Left hindlimb (tissue), 1 donor: ENCODE measurements around the gene KCNH6.

ENCODE experiments used
- DNase-seq: peaks from one replicate; pipeline ENCODE4 v3.0.0-alpha.2; 2018

KCNH6 gene

DNA sequence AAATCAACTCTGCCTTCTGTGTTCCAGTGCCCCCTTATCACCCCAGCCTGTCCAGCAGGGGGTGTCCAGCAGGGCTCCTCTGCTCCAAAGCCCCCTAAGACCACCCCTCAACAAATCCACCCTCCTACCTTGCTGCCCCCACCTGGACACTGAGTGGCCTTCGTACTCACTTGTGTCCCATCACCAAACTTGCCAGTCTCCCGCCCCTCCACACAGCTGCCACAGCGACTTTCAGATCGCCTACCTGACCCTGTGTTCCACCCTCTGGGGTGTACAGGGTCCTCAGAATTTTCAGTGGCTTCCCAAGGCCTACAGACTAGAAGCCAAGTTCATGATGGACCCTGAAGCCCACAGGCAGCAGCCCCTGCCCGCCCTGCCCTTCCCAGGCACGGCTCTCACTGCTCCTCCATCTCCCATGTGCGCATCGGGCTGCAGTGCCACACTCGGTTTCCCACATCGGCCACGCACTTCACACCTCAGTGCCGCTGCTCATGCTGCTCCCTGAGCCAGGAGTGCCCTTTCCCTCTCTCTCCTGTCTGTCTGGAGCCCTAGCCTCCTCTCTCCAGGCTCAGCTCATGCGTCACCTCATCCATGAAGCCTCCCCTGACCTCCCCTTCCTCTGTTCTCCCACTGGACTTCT lies 11.8 kb downstream of the KCNH6 start:
- no peak for DNase-seq

DNA sequence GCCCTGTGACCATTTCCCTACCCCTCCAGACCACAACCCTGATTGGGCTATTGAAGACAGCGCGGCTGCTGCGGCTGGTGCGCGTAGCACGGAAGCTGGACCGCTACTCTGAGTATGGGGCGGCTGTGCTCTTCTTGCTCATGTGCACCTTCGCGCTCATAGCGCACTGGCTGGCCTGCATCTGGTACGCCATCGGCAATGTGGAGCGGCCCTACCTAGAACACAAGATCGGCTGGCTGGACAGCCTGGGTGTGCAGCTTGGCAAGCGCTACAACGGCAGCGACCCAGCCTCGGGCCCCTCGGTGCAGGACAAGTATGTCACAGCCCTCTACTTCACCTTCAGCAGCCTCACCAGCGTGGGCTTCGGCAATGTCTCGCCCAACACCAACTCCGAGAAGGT lies 12.5 kb downstream of the KCNH6 start:
- no peak for DNase-seq

DNA sequence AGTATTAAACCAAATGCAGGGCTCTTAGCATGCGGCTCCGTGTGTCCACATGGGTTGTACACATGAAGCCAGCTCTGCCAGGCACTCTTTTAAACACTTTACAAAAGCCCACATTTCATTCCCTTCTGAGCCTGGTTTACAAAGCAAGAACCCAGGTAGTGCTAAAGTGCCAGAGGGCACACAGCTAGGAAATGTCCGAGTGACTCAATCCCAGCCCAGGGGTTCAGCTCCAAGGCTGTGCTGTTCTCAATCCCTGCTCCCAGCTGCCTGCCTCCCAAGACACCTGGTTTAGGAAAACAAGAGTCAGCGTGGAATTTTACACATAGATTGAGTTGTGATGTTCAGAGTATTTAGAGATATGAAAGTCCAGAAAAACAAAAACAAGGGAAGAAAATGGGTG lies 13.8 kb downstream of the KCNH6 start:
- no peak for DNase-seq

DNA sequence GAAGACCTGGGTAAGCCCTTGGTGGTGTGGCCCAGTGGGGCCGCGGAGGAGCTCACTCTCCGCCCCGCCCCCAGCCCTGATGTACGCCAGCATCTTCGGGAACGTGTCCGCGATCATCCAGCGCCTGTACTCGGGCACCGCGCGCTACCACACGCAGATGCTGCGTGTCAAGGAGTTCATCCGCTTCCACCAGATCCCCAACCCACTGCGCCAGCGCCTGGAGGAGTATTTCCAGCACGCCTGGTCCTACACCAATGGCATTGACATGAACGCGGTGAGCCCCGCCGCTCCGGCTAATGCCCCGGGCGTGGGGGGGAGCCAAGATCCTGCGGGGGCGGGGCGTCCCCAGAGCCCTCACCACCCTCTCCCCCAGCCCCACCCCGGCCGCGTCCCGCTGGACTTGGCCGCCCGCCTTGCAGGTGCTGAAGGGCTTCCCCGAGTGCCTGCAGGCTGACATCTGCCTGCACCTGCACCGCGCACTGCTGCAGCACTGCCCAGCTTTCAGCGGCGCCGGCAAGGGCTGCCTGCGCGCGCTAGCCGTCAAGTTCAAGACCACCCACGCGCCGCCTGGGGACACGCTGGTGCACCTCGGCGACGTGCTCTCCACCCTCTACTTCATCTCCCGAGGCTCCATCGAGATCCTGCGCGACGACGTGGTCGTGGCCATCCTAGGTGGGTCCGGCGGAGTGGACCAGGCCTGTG lies 15.0 kb downstream of the KCNH6 start:
- no peak for DNase-seq

DNA sequence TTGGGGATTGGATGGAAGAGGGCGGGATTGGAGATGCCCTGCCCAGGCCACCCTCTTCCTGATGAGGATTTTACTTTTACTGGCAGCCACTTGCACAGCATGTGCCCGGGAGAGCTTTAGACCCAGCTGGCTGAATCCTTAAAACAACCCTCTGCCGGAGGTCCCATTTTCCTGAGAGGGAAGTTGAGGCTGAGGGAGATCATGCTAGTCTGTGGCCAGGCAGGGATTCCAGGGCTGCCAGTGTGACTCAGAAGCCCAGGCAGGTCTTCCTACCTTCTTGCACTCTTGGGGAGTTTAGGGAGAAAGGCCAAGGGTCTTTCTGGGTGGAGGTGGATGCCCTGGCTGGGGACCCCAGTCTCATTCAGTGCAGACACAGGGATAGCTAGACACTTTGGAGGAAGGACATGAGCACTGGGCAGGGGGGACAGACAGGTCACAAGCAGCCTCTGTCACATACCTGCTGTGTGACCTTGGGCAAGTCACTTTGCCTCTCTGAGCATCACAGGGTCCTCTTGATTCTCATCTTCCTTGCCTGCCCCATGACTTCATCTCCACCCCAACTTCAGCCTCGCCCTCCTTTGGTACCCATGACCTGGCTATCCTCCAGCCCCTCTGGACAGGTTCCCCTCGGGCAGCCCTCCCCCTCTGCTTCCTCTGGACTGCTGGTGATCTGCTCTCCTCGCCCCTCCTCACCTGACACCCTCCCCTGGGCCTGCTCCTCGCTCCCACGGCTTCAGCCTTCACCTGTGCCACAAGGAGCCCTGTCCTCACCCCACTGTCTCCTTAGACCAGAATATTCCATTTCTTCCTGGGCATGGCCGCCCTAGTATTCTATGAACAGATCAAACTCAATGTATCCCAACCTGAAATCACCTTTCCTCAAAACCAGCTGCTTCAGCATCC lies 15.8 kb downstream of the KCNH6 start:
- no peak for DNase-seq

DNA sequence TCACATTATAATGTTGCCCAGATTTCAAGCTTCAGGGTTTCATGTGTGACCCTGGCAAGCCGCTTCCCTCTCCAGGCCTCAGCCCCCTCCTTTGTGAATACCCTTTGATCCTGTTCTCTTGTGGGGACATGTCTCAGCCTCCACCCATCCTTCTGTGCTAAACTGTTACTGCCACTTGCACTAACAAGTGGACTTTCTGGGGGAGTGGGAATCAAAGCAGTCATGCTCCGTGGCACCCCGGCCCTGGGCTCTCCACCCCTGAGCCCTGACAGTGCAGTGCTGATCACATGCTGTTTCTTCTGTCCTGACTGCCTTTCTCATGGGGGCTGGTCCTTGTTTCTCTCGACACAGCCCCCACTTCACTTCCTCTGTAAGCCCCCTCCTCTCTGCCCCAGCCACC lies 17.4 kb downstream of the KCNH6 start:
- DNase-seq, result no peak

DNA sequence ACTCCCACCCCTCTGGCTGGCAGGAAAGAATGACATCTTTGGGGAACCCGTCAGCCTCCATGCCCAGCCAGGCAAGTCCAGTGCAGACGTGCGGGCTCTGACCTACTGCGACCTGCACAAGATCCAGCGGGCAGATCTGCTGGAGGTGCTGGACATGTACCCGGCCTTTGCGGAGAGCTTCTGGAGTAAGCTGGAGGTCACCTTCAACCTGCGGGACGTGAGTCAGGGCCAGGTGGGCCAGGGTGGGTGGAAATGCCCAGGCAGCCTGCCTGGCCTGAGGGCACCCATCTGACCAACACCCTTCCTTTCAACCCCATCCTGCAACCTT lies 19.0 kb downstream of the KCNH6 start:
- no peak for DNase-seq

DNA sequence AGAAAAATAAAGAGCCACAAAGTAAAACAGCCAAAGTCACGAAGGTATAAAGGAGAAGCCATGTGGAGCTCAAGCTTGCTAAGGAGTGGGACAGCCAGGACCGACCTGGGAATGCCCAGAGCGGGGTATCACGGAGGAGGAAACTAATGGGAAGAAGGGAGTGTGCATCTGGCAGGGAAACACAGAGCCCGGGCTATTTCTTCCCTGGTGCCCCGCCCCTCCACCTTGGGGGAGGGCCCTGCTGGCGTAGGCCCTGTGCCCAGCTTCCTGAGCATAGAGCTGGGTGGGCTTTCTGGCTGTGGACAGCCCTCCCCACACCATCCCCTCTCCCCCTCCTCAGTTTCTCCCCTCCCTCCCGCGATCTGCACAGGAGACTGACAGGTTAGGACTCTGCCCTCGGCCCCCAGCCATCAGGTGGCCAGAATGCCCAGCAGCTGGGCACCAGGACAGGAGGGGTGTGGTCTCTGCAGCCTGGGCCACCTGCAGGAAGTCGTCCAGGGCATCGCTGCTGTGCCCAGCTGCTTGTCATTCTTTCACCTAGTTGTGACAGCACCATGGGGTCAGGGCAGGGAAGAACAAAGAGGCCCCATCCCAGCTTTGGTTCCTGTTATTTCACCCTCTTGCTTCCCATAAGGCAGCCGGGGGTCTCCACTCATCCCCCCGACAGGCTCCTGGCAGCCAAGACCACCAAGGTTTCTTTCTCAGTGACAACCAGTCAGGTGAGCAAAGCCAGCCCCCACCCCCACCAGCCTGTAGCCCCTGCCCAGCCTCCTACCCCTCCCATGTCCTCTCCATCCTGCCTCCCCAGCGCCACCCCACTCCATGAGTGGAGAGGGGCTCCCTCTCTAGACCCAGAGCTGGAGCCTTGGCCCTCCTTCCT lies 20.0 kb downstream of the KCNH6 start:
- no peak for DNase-seq

DNA sequence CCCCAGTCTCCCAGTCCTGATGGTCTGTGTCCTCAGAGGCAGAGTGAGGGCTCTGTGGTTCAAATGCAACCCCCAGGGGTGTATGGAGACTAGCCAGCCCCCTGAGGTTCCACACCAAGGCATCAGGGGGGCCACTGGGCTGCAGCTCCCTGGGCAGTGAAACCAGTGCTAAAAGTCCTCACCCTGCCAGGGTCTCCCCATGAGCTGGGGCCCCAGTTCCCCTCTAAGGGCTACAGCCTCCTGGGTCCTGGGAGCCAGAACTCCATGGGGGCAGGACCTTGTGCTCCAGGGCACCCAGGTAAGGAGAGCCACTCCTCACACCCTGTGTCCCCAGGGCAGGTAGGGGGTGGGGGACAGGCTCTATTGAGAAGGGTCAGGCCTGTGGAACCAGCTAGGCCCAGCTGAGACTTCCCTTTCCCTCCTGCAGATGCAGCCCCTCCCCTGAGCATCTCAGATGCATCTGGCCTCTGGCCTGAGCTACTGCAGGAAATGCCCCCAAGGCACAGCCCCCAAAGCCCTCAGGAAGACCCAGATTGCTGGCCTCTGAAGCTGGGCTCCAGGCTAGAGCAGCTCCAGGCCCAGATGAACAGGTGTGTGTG lies 20.8 kb downstream of the KCNH6 start:
- no peak for DNase-seq

DNA sequence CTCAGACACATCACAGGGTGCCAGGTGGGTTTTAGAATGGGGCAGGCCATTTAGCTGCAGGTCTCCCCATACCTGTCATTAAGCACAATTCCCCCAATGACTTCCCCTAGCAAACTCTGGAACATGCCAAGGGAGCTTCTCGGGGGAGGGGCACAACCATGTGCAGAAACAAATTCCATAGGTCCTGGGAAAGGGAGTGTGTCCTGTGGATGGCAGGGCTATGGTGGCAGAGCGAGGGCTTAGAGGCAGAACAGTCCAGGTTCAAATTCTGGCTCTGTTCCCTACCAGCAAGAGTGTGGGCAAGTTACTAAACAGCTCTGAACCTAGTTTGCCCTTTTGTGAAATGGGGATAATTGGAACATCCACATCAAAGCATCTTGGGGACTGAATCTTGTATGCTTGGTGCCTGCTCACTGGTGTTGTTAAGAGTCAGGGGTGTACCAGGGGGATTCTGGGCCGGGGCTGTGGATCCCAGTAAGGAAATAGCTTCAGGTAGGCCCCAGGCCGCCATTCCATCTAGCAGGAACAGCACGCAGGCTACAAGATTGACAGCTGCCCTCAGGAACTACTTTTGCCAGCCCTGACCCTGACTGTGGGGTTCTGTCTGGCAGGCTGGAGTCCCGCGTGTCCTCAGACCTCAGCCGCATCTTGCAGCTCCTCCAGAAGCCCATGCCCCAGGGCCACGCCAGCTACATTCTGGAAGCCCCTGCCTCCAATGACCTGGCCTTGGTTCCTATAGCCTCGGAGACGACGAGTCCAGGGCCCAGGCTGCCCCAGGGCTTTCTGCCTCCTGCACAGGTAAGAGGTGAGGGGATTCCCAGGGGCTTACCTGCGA lies 21.5 kb downstream of the KCNH6 start:
- DNase-seq, result no peak

DNA sequence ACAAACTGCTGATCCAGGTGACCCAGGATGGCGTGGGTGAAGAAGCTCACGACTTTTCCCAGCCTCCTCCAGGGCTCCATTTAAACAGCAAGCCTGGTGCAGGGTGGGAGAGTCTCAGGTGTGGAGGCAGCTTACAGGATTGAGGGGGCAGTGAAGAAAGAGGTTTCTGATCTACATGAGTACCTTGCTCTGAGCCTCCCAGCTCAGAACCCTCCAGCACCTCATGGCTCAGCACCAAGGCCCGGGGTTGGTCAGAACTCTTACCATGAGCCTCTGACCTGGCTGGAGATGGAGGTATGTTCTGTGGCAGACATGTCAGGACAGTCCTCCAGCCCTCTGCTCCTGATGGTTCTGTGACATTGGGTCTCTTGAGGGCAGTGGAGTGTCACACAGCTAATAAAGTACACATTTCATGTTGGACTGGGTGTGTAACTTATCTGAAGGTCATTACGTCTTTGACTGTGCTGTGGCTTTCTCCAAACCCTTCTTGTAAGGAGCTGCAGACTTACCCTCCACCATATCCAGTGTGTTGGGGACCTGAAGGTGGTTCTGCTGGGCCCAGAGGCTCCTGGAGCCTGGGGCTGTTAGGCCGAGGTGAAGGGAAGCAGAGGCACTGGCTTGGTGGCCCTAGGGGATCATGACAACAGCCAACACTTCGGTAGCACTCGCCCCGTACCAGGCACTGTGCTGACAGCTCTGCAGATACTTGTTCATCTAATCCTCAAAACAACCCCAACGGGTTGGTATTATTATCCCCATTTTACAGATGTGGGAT lies 23.3 kb downstream of the KCNH6 start:
- no peak for DNase-seq

DNA sequence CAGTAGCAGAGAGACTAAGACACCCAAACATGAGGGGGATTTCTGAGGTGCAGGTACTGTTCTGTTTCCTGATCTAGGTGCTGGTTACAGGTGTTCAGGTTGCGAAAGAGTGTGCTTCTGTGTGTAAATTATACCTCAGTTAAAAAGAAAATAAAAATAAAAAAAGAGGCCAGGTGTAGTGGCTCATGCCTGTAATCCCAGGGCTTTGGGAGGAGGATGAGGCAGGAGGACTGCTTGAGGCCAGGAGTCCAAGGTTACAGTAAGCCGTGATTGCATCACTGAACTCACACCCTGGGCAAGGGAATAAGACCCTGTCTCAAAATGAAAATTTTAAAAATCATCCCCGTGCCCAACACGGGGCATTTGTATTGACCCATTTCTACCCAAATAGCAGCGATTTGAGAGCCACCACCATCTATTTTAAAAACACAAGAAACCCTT lies 23.9 kb downstream of the KCNH6 start:
- DNase-seq, result no peak

DNA sequence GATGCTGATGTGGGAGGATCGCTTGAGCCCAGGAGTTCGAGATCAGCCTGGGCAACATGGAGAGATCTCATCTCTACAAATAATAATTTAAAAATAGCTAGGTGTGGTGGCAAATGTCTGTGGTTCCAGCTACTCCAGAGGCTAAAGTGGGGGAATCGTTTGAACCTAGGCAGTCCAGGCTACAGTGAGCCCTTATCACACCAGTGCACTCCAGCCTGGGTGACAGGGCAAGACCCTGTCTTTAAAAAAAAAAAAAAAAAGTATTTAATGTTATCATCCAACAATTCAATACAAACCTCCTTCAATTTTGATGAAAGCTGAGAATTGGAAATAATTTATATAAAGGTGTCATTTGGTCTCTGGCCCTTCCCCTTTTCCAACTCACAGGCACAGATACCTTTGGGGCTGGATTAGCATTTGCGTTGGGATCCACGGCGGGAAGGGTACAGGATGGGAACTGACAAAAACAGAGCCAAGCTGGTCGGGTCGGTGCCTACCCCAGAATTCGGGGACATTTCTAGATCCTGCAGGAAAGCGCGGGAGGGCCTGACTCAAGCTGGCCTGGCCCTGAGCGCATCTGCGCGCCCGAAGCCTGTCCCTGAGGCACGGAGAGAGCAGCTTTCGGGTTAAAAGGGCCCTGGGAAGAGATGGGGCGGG lies 26.3 kb downstream of the KCNH6 start:
- no peak for DNase-seq

DNA sequence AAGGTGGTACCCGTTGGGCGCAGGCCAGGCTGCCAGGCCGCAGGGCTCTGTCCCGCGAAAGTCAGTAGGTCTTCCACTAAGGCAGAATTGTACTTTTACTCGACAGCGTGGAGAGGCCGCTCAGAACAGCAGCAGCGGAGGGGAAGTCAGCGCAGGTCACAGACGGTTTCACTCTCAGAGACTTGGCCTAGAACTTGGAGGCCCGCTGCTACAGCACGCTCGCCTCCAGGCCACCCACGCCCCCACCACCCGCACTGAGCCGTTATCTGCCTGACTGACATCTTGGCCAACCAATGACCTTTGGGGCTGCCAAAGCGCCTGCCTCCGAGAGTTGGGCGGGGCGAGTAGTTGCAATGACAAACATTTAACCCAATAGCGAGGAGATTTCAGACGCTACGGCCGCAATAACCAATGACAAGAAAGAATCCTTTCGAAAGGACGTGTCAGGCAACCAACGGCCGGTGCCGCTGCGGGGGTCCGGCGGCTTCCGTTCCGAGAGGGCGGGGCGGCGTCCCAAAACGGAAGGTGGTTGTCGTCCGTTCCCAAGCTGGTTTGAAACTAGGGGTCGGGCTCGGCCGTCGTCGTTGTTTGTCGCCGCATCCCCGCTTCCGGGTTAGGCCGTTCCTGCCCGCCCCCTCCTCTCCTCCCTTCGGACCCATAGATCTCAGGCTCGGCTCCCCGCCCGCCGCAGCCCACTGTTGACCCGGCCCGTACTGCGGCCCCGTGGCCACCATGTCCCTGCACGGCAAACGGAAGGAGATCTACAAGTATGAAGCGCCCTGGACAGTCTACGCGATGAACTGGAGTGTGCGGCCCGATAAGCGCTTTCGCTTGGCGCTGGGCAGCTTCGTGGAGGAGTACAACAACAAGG lies 27.0 kb downstream of the KCNH6 start, which contains the start of gene DCAF7:
DCAF7 (plus strand) TSS at position 532 of the 871 bp plus-strand sequence; CDS start at position 733, 201 bp downstream.
- DNase-seq, result peak; percentile 99

DNA sequence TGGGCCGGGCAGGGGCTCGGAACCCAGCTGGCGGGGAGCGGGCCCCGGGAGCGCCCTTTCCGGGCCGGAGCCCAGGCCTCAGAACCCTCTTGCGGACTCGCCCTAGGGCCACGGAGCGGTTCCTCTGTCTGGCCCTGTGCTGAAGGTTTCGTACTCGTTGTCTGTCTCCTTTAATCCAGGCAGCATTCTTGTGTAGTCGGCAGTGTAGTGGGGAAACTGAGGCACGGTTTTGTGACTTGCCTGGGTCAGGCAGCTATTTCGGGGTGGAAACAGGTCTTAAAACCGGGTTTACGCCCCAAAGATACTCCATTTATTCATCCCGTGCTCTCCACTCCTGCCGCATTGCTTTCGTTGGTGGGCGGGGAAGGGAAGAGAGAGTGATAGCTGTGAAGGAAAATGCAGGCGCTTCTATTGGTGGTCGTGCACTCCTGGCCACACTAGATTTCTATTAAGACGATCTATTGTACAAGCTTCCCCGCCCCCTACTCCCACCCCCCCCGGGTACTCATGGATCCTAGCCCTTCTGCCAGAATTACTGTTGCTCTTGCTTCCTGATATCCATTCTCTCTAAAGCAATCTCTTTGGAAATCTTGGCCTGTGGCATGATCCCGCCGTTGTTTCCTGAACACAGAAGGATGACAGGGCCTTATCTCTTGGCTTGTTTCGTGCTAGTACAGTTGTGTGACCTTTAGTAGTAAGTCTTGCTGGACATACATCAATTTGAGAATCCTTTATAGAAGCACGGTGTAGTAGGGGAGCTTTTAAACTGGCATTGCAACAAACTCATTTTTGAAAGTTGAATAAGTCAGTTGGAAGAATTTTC lies 27.9 kb downstream of the KCNH6 start:
- peak; percentile 55 for DNase-seq

DNA sequence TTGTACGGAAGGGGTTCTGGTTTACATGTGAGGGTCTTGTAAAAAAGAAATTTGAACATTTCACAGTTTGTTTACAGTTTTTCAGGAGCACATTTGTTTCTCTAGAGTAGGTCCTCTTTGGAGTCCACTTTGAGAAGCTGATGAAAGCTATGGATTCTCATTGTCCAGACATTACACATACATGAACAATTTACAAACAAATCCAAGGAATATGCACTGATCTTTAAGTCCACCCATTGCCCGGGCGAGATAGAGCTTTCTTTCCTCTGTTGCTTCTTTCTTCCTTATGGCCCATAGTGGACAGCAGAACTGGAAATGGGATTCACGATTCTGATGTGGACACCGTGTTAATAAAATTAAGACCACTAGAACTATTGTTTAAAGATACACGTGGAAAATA lies 29.1 kb downstream of the KCNH6 start:
- DNase-seq, result no peak

DNA sequence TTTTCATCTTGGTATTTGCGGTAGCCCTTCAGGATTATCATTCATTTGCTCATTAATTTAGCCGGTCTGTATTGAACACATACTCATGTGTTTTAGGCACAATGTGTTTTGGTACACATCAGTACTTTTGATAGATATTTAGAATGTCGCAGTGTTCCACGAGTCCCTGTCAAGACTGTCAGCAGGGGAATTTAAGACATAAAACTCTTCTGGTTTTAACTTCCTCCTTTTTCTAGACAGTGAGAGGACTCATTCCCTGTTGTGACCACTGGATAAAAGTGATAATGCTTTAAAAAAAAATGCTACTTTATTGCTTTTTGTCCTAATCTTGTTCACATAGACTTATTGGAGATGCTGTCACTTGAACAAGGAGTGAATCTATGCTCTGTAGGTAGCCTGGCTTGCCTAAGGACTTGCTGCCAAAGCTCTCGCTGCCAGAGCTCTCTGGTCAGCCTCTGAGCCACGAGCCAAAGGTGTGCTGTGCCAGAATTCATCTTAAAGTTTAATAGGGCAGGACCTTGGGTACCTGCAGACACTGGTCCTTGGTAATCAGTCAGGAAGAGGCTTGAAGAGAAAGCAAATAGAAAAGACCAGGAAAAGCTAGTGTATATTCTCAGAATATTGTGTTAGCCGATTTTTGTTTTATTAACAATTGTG lies 32.5 kb downstream of the KCNH6 start:
- DNase-seq, result no peak
